ENCODE data around the gene CLCN2.

The CLCN2 gene

DNA sequence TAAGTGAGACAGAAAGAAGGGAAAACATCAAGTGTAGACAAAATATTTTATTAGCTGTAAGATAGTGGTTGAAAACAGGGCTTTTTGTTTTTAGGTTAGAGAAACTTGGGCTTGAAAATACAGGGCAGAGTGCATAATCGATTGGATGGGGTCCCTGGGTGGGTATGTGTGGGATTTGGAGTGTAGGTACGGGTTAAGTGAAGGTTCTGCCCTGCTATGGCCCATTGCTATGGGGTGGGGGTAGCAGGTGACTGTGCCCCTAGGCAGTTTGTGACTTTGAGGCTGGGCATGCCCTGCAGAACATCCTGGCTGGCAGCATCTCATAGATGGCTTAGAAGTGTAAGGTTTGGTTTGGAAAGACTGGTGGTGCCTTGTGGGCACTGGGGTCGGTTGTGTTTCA, 27.7 kb downstream of the CLCN2 start:
- Mint-ChIP-seq H3K4me3 (peak overlapping the region; percentile 81), H3K27ac (peak overlapping the region; percentile 88)

DNA sequence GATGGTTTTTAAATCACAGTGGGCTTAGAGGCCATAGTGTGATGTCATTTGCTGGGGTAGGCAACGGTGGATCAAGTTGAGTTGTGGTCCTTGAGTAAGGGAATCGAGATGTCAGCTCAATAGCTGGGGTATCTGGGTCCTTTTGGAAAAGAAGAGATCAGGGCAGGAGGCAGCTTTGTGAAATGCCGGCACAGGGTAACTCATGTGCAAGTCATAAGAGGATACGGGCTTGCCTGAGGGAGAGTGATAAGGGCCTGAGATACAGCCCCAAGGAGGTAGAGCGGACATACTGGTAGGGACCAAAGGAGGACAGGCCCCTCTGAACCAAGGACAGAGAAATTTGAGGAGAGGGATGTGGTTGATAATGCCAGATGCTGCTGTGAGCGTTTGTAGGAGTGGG, 28.2 kb downstream of the CLCN2 start:
- peaks cover 87% of the 10 kb centered on the region for H3K36me3 Mint-ChIP-seq

More for the DNA sequence above, 27.7 kb downstream of the CLCN2 start:
- ATAC-seq (no peak), DNase-seq (ENCODE audit: low spot score in 2 of 2) (no peak)
- peaks cover 76% of the 10 kb centered on the region for H3K4me1 Mint-ChIP-seq
- peaks cover 83% of the 10 kb centered on the region for H3K36me3 Mint-ChIP-seq
- no peaks in the 10 kb centered on the region for H3K9me3 Mint-ChIP-seq

DNA sequence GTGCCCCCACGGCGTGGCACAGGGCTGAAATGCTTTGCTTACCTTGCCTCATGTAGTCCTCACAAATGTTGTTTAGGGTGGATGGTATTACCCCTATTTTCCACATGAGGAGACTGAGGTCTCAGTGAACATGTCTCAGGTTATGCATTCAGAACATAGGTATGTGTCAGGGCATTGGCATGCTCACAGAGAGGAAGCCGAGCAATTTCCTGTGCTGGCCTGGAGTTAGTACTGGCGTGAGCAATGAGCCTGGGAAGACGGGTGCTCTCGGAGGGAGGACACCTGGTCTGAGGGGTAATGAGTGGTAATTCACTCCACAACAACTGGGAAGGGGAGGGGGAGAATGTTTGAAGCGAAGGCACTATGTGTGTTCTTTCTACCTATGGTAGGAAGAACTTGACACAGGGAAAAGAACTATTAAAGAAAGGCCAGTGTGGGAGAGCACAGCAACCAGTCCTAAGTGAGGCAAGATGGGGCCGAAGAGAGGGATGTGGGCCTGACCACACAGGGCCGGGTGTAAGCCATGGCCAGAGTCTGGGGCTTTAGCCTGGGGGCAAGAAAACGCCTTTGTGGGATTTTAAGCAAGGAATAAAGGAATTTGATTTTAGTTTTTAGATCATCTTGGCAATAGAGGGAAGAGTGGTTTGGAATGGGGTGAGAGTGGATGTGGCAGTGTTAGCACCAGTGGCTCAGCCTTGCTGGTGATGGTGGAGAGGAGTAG, 28.9 kb downstream of the CLCN2 start:
- ATAC-seq (no peak), DNase-seq (ENCODE audit: low spot score in 2 of 2) (no peak)
- Mint-ChIP-seq H3K36me3 (peaks cover 89% of the 10 kb centered on the region), H3K27ac (peak overlapping the region; percentile 88), H3K9me3 (no peaks in the 10 kb centered on the region), H3K4me1 (peaks cover 73% of the 10 kb centered on the region), H3K4me3 (no peak overlapping the region)

More for the DNA sequence above, 28.2 kb downstream of the CLCN2 start:
- H3K4me3 Mint-ChIP-seq, result no peak overlapping the region
- DNase-seq (ENCODE audit: low spot score in 2 of 2) (no peak), ATAC-seq (no peak)
- peaks cover 77% of the 10 kb centered on the region for H3K4me1 Mint-ChIP-seq
- no peaks in the 10 kb centered on the region for H3K9me3 Mint-ChIP-seq
- H3K27ac Mint-ChIP-seq, result peak overlapping the region; percentile 88

DNA sequence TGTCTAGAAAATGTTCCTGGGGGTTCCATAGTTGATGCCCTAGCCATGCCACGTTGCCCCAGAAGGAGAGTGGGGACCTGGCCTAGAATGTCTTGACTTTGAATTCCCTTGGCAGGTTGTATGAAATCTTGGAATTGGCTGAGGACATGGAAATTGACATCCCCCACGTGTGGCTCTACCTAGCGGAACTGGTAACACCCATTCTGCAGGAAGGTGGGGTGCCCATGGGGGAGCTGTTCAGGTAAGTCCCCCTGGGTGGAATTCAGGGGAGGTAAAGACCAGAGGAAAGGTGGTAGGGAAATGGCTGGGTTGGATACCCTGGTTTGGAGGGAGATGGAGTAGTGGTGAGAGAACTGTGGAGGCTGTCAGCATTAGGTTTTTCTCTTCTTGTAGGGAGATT, 32.9 kb downstream of the CLCN2 start:
- no peak for ATAC-seq

DNA sequence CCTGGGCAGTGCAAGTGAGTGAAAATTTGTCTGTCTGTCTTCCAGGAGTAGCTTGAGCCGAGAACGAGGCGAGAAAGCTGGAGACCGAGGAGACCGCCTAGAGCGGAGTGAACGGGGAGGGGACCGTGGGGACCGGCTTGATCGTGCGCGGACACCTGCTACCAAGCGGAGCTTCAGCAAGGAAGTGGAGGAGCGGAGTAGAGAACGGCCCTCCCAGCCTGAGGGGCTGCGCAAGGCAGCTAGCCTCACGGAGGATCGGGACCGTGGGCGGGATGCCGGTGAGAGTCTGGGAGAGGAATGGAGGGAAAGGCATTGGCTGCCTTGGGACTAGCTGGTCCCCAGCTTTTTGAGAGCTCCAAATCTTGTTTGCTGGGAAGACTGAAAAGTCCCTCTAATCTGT, 34.2 kb downstream of the CLCN2 start:
- peaks cover 52% of the 10 kb centered on the region for H3K4me1 Mint-ChIP-seq
- peak overlapping the region; percentile 89 for H3K27ac Mint-ChIP-seq
- ATAC-seq (no peak), DNase-seq (ENCODE audit: low spot score in 2 of 2) (no peak)
- H3K4me3 Mint-ChIP-seq, result no peak overlapping the region
- no peaks in the 10 kb centered on the region for H3K9me3 Mint-ChIP-seq
- peaks cover 100% of the 10 kb centered on the region for H3K36me3 Mint-ChIP-seq

More for the DNA sequence above, 32.9 kb downstream of the CLCN2 start:
- no peak overlapping the region for H3K4me3 Mint-ChIP-seq
- peaks cover 65% of the 10 kb centered on the region for H3K4me1 Mint-ChIP-seq
- H3K27ac Mint-ChIP-seq, result peak overlapping the region; percentile 89
- no peak for DNase-seq (ENCODE audit: low spot score in 2 of 2)
- H3K36me3 Mint-ChIP-seq, result peaks cover 99% of the 10 kb centered on the region
- no peaks in the 10 kb centered on the region for H3K9me3 Mint-ChIP-seq

DNA sequence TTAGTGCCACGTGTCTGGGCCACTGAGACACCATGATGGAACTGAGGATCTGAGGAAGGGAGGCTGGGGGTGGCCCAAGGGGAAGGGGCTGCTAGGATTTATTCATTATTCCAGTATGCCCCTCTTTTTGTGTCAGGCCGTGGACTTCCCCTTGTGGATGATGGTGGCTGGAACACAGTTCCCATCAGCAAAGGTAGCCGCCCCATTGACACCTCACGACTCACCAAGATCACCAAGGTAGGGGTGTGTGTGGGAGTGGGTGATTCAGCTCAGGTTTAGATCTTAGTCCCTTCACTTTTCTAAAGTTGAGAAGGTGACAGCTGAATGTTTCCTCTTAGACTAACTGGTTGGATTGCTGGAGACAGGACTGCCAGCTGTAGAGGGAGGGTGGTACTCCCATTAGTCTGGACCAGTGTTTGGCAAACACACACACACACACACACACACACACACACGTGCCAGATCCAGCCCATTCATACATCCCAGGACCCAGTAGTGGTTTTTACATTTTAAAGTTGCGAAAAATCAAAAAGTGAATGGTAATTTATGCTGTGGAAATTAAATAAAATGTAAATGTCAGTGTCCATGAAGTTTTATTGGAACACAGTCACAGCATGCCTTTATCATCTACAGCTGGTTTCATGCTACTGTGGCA, 35.6 kb downstream of the CLCN2 start:
- H3K27ac Mint-ChIP-seq, result peak overlapping the region; percentile 89
- DNase-seq (ENCODE audit: low spot score in 2 of 2) (no peak), ATAC-seq (peak; percentile 88)
- H3K36me3 Mint-ChIP-seq, result peaks cover 100% of the 10 kb centered on the region
- peaks cover 57% of the 10 kb centered on the region for H3K4me1 Mint-ChIP-seq
- no peak overlapping the region for H3K4me3 Mint-ChIP-seq
- H3K9me3 Mint-ChIP-seq, result no peaks in the 10 kb centered on the region

DNA sequence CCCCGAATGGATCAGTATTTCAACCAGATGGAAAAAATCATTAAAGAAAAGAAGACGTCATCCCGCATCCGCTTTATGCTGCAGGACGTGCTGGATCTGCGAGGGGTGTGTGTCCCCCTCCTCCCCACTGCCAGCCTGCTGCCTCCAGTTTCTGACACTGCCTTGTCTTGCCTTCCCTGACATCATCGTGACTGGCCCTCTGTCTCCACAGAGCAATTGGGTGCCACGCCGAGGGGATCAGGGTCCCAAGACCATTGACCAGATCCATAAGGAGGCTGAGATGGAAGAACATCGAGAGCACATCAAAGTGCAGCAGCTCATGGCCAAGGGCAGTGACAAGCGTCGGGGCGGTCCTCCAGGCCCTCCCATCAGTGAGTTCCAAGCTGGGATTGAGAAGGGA, 36.1 kb downstream of the CLCN2 start:
- H3K27ac Mint-ChIP-seq, result peak overlapping the region; percentile 89
- ATAC-seq, result no peak
- peaks cover 100% of the 10 kb centered on the region for H3K36me3 Mint-ChIP-seq

DNA sequence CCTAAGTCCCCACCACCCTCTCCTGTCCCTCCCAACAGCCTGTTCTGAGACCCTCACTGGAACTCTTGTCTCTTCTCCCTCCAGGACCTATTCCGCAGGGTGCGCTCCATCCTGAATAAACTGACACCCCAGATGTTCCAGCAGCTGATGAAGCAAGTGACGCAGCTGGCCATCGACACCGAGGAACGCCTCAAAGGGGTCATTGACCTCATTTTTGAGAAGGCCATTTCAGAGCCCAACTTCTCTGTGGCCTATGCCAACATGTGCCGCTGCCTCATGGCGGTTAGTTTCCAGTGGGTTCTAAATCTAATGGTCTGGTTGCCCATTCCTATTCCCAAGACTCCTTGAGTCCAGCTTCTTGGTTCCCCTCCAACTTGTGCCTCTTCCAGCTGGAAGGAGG, 37.7 kb downstream of the CLCN2 start:
- Mint-ChIP-seq H3K4me1 (peaks cover 61% of the 10 kb centered on the region), H3K4me3 (no peak overlapping the region), H3K9me3 (no peaks in the 10 kb centered on the region), H3K27ac (peak overlapping the region; percentile 54), H3K36me3 (peaks cover 100% of the 10 kb centered on the region)
- DNase-seq (ENCODE audit: low spot score in 2 of 2) (no peak), ATAC-seq (no peak)

More for the DNA sequence above, 36.1 kb downstream of the CLCN2 start:
- H3K9me3 Mint-ChIP-seq, result no peaks in the 10 kb centered on the region
- H3K4me3 Mint-ChIP-seq, result no peak overlapping the region
- H3K4me1 Mint-ChIP-seq, result peaks cover 59% of the 10 kb centered on the region
- DNase-seq (ENCODE audit: low spot score in 2 of 2), result no peak

DNA sequence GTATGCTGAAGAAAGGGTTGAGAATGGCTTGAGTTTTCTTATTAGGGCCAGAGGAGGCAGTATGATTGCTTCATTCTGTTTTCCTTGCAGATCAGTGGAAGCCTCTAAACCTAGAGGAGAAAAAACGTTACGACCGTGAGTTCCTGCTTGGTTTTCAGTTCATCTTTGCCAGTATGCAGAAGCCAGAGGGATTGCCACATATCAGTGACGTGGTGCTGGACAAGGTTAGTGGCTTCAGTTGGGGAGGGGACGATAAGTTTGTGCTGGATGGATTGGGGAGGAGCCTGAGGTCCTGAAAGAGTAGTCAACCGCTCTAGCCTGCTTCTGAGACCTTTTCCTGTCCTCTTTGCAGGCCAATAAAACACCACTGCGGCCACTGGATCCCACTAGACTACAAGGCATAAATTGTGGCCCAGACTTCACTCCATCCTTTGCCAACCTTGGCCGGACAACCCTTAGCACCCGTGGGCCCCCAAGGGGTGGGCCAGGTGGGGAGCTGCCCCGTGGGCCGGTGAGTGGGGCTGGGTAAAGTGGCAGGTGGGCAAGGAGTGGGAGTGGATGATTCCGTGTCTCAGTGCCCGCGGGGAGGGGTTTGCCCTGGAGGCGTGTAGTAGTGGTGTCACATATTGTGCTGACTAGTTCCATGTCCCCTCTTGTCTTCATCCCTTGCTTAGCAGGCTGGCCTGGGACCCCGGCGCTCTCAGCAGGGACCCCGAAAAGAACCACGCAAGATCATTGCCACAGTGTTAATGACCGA, 38.5 kb downstream of the CLCN2 start:
- peak overlapping the region; percentile 90 for H3K27ac Mint-ChIP-seq
- DNase-seq (ENCODE audit: low spot score in 2 of 2) (no peak), ATAC-seq (no peak)
- peaks cover 100% of the 10 kb centered on the region for H3K36me3 Mint-ChIP-seq
- no peak overlapping the region for H3K4me3 Mint-ChIP-seq
- no peaks in the 10 kb centered on the region for H3K9me3 Mint-ChIP-seq
- H3K4me1 Mint-ChIP-seq, result peaks cover 61% of the 10 kb centered on the region

DNA sequence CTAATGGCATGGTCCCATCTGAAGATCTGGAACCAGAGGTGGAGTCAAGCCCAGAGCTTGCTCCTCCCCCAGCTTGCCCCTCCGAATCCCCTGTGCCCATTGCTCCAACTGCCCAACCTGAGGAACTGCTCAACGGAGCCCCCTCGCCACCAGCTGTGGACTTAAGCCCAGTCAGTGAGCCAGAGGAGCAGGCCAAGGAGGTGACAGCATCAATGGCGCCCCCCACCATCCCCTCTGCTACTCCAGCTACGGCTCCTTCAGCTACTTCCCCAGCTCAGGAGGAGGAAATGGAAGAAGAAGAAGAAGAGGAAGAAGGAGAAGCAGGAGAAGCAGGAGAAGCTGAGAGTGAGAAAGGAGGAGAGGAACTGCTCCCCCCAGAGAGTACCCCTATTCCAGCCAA, 39.7 kb downstream of the CLCN2 start:
- no peak for ATAC-seq
- H3K36me3 Mint-ChIP-seq, result peaks cover 100% of the 10 kb centered on the region
- H3K4me3 Mint-ChIP-seq, result no peak overlapping the region
- peak overlapping the region; percentile 90 for H3K27ac Mint-ChIP-seq
- no peaks in the 10 kb centered on the region for H3K9me3 Mint-ChIP-seq
- no peak for DNase-seq (ENCODE audit: low spot score in 2 of 2)
- peaks cover 62% of the 10 kb centered on the region for H3K4me1 Mint-ChIP-seq

DNA sequence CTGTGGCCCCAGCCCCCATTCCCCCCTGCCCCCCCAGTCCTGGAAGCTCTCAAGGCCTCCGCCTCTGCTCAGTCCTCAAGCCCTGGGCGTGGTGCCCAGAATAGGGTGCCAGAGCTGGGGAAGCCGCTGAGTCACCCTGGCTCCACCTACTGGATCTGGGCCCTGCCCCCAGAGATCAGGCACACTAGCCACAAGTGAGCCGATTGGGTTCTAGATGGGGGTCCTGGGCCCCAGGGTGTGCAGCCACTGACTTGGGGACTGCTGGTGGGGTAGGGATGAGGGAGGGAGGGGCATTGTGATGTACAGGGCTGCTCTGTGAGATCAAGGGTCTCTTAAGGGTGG, 41.3 kb downstream of the CLCN2 start:
- peak; percentile 59 for ATAC-seq
- Mint-ChIP-seq H3K9me3 (no peaks in the 10 kb centered on the region), H3K4me1 (peaks cover 57% of the 10 kb centered on the region), H3K4me3 (no peak overlapping the region), H3K27ac (peak overlapping the region; percentile 90), H3K36me3 (peaks cover 100% of the 10 kb centered on the region)
- DNase-seq (ENCODE audit: low spot score in 2 of 2), result no peak

DNA sequence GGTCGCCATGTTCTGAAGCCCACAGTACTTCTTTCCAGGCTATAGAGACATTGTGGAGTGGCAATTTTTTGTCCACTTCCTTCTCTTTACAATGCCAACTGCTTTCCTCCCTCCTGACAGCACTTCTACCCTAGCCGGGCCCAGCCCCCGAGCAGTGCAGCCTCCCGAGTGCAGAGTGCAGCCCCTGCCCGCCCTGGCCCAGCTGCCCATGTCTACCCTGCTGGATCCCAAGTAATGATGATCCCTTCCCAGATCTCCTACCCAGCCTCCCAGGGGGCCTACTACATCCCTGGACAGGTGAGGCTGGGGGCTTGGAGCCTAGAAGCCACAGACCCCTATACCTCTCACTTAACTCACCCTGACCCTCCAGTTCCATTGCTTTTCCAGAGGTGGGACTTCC, 44.2 kb downstream of the CLCN2 start:
- no peaks in the 10 kb centered on the region for H3K9me3 Mint-ChIP-seq
- H3K4me3 Mint-ChIP-seq, result peak overlapping the region; percentile 67
- DNase-seq (ENCODE audit: low spot score in 2 of 2), result no peak
- peaks cover 52% of the 10 kb centered on the region for H3K4me1 Mint-ChIP-seq
- peak overlapping the region; percentile 77 for H3K27ac Mint-ChIP-seq
- H3K36me3 Mint-ChIP-seq, result peaks cover 77% of the 10 kb centered on the region
- no peak for ATAC-seq

DNA sequence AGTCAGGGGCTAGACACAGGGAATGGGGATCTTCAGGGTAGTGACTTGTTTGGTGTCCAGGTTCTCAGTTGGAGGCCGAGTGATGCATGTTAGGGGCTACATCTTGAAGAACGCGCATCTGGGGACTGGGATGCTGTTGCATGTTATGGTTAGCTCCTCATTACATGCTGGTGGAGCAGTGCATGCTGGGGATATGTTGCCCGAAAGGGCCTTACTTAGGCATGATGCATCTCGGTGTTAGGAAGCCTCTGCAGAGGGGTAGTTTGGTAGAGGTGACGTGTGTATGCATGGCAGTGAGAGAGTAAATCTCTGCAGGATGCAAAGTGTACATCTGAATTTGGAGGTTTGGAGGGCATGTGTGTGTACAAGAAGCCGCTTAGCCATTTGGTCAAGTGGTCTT, 44.6 kb downstream of the CLCN2 start:
- Mint-ChIP-seq H3K9me3 (no peaks in the 10 kb centered on the region), H3K36me3 (peaks cover 73% of the 10 kb centered on the region), H3K27ac (peak overlapping the region; percentile 77), H3K4me1 (peaks cover 50% of the 10 kb centered on the region), H3K4me3 (peak overlapping the region; percentile 67)
- no peak for ATAC-seq
- DNase-seq (ENCODE audit: low spot score in 2 of 2), result no peak

DNA sequence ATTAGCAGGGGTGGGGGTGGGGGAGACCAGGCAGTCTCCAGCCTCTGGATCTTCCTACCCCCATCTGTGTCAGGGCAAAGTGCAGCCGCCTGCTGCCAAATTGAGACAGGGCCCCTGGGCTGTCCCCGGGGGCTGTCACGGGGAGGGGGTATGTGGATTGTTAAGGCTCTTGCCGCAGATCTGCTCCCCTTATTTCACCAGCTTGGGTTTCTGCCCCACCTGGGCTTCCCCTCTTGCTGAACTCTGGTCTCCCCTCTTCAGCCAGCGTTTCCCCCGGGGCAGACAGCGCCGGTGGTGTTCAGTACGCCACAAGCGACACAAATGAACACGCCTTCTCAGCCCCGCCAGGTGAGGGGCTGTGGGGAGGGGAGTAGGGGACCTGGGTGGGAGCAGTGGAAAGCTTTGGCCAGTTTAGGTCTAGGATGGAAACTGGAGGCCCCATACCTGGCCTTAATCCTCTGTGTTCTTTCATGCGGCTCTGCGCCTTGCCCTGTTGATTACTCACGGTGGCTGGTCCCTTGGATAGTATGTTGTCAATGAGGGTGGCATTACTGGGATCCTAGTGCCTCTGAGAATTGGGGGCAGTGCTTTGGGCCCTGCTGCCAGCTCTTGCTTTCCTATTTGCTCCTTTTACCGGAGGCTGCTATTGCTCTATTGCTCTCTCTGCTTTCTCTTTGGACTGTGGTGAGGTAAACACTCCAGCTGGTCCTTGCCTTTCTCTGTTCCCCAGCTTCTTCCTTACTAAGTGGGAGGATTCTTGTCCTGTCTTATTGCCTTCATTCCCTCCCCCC, 45.3 kb downstream of the CLCN2 start:
- H3K27ac Mint-ChIP-seq, result peak overlapping the region; percentile 77
- H3K36me3 Mint-ChIP-seq, result peaks cover 66% of the 10 kb centered on the region
- no peak for ATAC-seq
- DNase-seq (ENCODE audit: low spot score in 2 of 2), result peak in 1 of 2 donors; percentile 56
- peaks cover 43% of the 10 kb centered on the region for H3K4me1 Mint-ChIP-seq
- H3K4me3 Mint-ChIP-seq, result peak overlapping the region; percentile 67
- no peaks in the 10 kb centered on the region for H3K9me3 Mint-ChIP-seq

DNA sequence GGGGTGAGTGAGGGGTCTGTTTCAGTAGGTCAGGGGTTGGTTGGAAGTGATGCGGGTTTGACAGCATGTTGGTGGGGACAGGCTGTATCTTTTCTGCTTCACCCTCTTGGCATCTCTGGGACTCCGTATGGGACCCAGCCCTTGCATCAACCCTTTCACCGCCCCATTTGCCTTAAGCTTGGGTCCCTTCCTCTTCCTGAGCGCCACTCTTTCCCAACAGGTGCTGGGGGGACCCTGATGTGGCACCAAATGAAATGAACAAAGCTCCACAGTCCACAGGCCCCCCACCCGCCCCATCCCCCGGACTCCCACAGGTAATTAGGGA, 45.9 kb downstream of the CLCN2 start:
- peaks cover 61% of the 10 kb centered on the region for H3K36me3 Mint-ChIP-seq
- H3K9me3 Mint-ChIP-seq, result no peaks in the 10 kb centered on the region
- H3K4me3 Mint-ChIP-seq, result peak overlapping the region; percentile 67
- peak overlapping the region; percentile 77 for H3K27ac Mint-ChIP-seq
- H3K4me1 Mint-ChIP-seq, result peaks cover 38% of the 10 kb centered on the region
- ATAC-seq (peak; percentile 1), DNase-seq (ENCODE audit: low spot score in 2 of 2) (no peak)

Data from stimulated activated effector memory CD8-positive, alpha-beta T cell treated with anti-CD3 and anti-CD28 coated beads, Interleukin-12 subunit alpha, Interleukin-12 subunit beta, amount 100 ng/mL, for 72 hours (primary cell).